ACHN (cell line): ENCODE results near the gene PRDX6.

ENCODE experiments used
- DNase-seq: peaks from one replicate; pipeline ENCODE4 v3.0.0-alpha.2; 2015
- in situ Hi-C: cut with HindIII; loops from 2 replicates; pipeline ENCODE4 v1.10.0; 2017; ENCODE audit warnings: low sequenced_read_pairs, low pct_ligation_motif_present, low pct_unique_long_range_greater_than_20kb

PRDX6 gene

GRCh38 chr1:173477286-173478093, at the start of gene PRDX6:
PRDX6 (plus strand) TSS chr1:173477335; CDS start chr1:173477398, 63 bp downstream.
- DNase-seq: peak; percentile 50
- in situ Hi-C loops: no loop called here

- DNase-seq: peak; percentile 38
- in situ Hi-C loops: no loop called here
Measured at GRCh38 chr1:173429471-173430402, 47.4 kb upstream of the PRDX6 start.

- no peak for DNase-seq
- in situ Hi-C loops: no loop called here
Measured at GRCh38 chr1:173430677-173431303, 46.3 kb upstream of the PRDX6 start.

GRCh38 chr1:173431304-173432045, 45.7 kb upstream of the PRDX6 start:
- peak; percentile 90 for DNase-seq
- in situ Hi-C loops: no loop called here

- in situ Hi-C loops: no loop called here
Measured at GRCh38 chr1:173432331-173432730, 44.8 kb upstream of the PRDX6 start.

GRCh38 chr1:173433751-173434326, 43.3 kb upstream of the PRDX6 start:
- DNase-seq: no peak
- in situ Hi-C loops: no loop called here

More at GRCh38 chr1:173432331-173432730, 44.8 kb upstream of the PRDX6 start:
- DNase-seq: no peak

- in situ Hi-C loops: no loop called here
- DNase-seq: no peak
Measured at GRCh38 chr1:173436841-173437428, 40.2 kb upstream of the PRDX6 start.

GRCh38 chr1:173438675-173439074, 38.5 kb upstream of the PRDX6 start:
- DNase-seq: no peak
- in situ Hi-C loops: no loop called here

GRCh38 chr1:173440430-173440829, 36.7 kb upstream of the PRDX6 start:
- in situ Hi-C loops: no loop called here
- no peak for DNase-seq

GRCh38 chr1:173444757-173445156, 32.4 kb upstream of the PRDX6 start:
- no peak for DNase-seq
- in situ Hi-C loops: no loop called here

GRCh38 chr1:173445164-173445563, 32.0 kb upstream of the PRDX6 start:
- no peak for DNase-seq
- in situ Hi-C loops: no loop called here

GRCh38 chr1:173445656-173446055, 31.5 kb upstream of the PRDX6 start:
- no peak for DNase-seq
- in situ Hi-C loops: no loop called here

GRCh38 chr1:173447224-173447623, 29.9 kb upstream of the PRDX6 start:
- in situ Hi-C loops: no loop called here
- DNase-seq: no peak

- no peak for DNase-seq
- in situ Hi-C loops: no loop called here
Measured at GRCh38 chr1:173448945-173449344, 28.2 kb upstream of the PRDX6 start.

- in situ Hi-C loops: no loop called here
Measured at GRCh38 chr1:173451981-173452380, 25.2 kb upstream of the PRDX6 start.

GRCh38 chr1:173453982-173454381, 23.2 kb upstream of the PRDX6 start:
- DNase-seq: no peak
- in situ Hi-C loops: no loop called here

More at GRCh38 chr1:173451981-173452380, 25.2 kb upstream of the PRDX6 start:
- DNase-seq: no peak

GRCh38 chr1:173454966-173455524, 22.1 kb upstream of the PRDX6 start:
- DNase-seq: no peak
- in situ Hi-C loops: no loop called here
